ENCODE results near the gene CPNE5.
A peak's percentile ranks its signal among the peaks of the same experiment; 100 is the strongest.
"Not testable (repeated sequence)": the region's sequence is repeated elsewhere in the genome, so short reads cannot be mapped to it uniquely, and the experiment has no call there.

The CPNE5 gene

DNA sequence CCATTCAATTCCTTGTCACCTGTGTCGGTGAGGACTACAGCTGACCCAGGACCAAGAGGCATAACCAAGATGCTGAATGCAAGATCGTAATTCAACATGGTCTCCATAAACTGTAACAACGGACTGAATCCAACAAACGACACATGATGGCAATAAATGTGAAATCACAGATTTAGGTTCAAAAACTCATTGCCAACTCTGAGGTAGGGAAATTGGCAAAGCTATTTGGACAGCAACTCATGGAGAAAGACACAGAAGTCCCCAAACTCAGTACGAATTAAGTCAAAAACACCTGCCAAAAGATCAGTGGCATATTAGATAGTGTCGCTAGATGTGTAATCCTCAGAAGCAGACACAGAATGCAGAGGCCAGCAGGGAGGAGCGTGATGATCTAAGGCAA lies 25.0 kb downstream of the CPNE5 start:
- no peak for DNase-seq (ENCODE audit: low spot score)

GRCh38 chr6:36813526-36813925 lies 25.7 kb downstream of the CPNE5 start:
- DNase-seq (ENCODE audit: low spot score): no peak

DNA sequence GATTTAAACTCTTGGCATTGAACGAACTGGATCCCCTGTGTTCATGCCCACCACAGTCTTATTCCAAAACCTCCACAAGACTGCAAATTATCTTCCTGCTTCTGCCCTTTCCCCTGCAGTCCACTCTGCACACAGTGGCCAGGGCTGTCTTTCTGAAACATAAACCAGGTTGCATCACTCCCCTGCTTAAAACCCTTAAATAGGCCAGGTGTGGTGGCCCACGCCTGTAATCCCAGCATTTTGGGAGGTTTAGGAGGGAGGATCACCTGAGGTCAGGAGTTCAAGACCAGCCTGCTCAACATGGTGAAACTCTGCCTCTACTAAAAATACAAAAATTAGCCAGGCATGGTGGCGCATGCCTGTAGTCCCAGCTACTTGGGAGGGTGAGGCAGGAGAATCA lies 26.2 kb downstream of the CPNE5 start:
- DNase-seq (ENCODE audit: low spot score): not testable (repeated sequence)

DNA sequence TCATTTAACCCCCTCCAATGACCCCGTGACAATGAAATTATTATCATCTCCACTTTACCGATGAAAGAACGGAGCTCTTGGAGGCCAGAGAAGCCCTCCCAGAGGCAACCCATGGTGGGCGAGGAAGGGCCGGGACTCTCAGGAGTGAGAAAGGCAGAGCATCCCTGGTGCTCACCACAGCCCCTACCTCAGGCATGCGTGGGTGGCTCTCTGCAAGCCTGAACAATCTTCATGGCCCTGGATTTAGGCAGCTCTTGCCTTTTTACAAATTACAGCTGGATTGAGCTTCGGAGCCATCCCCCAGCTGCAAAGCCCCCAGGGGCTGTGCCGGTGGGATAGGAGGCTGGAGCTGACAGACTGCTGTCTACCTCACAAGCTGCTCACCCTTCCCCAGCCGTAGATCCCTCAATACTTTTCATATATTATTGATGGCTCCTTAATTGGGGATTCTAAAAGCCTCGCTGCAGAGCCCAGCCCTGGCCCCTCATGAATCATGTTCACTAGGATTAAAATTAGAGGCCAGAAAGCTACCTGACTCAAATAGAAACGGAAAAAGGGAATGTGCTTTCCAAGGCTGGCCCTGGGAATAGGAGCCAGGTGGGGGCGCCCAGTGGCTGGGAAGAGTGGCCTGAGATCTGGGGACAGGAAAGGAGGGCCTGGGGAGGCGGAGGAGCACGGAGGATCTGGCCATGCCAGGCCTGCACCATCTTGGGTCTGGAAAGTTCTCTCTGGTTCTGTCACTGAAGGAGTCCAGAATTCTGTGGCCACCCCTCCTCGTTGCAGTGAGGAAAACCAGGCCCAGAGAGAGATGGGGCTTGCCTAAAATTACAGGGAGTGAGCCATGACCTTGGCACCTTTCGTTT lies 29.1 kb downstream of the CPNE5 start:
- no peak for DNase-seq (ENCODE audit: low spot score)

- no peak for DNase-seq (ENCODE audit: low spot score)
These were observed 30.1 kb downstream of the CPNE5 start for GRCh38 chr6:36809156-36809555.

DNA sequence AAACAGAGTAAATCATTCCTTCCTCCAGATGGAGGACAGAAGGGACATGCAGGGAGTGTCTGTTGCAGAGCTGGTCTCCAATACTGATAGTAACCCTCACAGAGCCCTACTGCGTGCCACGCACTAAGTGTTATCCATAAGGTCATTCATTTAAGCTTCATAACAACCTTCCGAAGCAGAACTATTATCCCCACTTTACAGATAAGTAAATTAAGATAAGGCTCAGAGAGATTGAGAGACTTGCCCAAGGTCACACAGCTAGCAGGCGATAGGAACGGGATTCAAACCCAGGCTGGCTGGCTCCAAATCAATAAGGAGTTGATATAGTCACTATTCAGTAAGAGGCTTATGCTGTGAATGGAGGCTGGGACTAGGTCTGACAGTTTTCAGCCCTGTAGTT lies 30.6 kb downstream of the CPNE5 start:
- DNase-seq (ENCODE audit: low spot score): no peak

DNA sequence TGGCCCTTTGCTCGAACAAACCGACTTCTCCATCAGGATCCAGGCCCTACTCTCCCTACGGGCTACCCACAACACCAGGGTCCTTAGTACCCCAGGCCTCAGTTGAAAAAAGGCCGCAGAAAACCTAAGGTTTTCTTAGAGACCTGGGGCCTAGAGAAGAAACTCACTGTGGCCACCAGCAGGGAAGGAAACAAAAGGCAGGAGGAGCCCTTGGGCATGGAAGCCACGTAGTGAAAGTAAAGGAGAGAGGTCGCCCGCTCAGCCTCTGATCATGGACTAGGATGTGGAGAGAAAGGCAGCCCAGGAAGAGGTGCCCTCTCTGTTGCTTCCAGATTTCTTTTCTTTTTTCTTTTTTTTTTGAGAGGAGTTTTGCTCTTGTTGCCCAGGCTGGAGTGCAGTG lies 31.5 kb downstream of the CPNE5 start:
- DNase-seq (ENCODE audit: low spot score): no peak

DNA sequence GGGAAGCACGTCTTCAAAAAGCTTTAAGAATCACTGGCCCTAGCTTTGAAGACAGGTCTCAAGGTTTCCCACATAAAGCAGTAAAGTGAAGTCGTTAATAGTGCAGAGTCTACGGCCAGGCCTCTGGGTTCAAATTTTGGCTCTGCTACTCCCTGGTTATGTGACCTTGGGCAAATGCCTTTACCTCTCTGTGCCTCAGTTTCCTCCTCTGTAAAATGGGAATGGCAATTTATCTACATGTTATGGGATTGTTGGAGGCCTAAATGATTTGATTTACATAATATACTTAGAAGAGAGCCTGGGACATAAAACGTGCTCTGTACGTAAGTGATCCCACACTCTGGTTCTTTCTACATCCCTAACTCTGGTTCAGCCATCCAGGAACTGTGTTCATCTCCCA lies 32.1 kb downstream of the CPNE5 start:
- no peak for DNase-seq (ENCODE audit: low spot score)

GRCh38 chr6:36805917-36806316 lies 33.3 kb downstream of the CPNE5 start:
- no peak for DNase-seq (ENCODE audit: low spot score)

GRCh38 chr6:36805096-36805797 lies 34.0 kb downstream of the CPNE5 start:
- no peak for DNase-seq (ENCODE audit: low spot score)

- no peak for DNase-seq (ENCODE audit: low spot score)
These were observed 34.7 kb downstream of the CPNE5 start for GRCh38 chr6:36804563-36804962.

GRCh38 chr6:36803908-36804307 lies 35.3 kb downstream of the CPNE5 start:
- DNase-seq (ENCODE audit: low spot score): no peak

DNA sequence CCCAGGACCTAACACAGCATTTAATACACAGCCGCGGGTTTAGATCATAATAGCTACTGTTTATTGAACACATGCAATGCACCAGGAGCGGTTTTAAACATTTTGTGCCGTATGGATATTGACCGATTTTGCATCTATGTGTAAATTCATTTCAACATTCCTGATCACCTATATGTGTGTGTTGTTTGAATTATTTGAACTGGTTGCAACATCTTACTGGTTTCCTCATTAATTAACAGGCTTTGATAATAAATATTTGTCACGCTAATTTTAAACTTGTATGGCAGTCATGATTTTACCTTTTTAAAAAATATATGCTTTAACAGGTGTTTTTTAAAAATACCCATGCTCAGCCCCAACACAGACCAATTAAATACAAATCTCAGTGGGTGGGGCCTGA lies 35.8 kb downstream of the CPNE5 start:
- no peak for DNase-seq (ENCODE audit: low spot score)

DNA sequence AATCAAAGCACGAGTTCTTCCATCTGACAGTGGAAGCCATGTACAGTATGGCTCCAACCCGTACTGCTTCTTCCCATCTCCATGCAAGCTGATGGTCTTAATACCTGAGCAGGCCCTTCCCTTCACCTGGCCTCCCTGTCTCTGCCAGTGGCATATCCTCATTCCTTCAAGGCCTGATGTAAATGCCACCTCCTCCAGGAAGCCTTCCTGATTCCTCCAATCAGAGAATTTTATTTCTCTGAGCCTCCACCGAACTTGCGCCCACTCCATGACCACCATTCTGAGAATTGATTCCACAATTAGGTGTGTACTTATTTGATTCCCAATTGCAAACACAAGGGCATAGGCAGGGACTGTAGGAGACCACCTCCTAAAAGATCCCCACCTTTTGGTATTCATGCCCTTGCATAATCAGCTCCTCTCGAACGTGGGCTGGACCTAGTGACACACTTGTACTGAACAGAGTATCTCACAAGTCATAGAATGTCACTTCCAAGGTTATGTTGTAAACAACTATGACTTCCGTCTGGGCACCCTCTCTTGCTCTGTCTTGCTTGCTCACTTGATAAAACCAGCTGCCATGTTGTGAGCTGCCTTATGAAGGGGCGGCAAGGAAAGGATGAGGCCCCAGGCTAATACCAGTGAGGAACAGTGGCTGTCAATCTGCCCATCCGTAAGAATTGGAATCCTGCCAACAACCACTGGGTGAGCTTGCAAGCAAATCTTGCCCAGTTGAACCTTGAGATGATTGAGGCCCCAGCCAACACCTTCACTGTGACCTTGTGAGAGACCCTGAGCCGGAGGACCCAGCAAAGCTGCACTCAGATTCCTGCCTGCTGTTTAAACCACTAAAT lies 38.8 kb downstream of the CPNE5 start:
- no peak for DNase-seq (ENCODE audit: low spot score)

DNA sequence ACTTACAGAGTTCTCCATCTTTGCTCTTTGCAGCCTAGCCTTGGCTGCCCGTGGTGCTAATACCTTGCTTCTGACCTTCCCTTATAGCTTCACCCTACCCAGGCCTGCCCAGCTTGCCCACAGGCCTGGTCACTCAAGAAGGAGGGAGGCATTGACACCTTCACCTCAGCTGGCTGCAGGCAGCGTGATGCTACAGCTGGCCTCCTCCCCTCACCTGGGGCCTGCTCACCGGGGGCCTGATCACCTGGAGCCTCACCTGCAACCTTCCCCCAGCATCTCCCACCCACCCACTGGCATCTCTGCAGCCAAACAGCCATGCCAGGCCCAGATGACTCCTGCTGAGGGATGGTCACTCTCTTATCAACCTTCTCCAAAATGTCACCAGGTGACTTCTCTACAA lies 40.4 kb downstream of the CPNE5 start:
- DNase-seq (ENCODE audit: low spot score): no peak

GRCh38 chr6:36797653-36798052 lies 41.6 kb downstream of the CPNE5 start:
- no peak for DNase-seq (ENCODE audit: low spot score)

DNA sequence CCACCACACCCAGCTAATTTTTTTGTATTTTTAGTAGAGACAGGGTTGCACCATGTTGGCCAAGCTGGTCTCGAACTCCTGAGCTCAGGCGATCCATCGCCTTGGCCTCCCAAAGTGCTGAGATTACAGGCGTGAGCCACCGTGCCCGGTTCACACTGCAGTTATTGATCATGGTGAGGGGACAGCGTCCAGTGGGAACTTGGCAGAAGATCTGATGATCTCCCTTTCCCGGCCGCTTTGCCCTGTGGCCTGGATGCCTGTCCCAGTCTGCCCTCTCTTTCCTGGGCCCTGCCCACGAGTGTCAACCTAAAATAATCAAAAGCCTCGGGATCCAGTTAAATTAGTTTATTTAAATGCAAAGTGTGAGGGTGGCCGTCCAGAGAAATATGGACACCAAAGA lies 42.2 kb downstream of the CPNE5 start:
- DNase-seq (ENCODE audit: low spot score): no peak

GRCh38 chr6:36794713-36795065 lies 44.6 kb downstream of the CPNE5 start:
- DNase-seq (ENCODE audit: low spot score): no peak

DNA sequence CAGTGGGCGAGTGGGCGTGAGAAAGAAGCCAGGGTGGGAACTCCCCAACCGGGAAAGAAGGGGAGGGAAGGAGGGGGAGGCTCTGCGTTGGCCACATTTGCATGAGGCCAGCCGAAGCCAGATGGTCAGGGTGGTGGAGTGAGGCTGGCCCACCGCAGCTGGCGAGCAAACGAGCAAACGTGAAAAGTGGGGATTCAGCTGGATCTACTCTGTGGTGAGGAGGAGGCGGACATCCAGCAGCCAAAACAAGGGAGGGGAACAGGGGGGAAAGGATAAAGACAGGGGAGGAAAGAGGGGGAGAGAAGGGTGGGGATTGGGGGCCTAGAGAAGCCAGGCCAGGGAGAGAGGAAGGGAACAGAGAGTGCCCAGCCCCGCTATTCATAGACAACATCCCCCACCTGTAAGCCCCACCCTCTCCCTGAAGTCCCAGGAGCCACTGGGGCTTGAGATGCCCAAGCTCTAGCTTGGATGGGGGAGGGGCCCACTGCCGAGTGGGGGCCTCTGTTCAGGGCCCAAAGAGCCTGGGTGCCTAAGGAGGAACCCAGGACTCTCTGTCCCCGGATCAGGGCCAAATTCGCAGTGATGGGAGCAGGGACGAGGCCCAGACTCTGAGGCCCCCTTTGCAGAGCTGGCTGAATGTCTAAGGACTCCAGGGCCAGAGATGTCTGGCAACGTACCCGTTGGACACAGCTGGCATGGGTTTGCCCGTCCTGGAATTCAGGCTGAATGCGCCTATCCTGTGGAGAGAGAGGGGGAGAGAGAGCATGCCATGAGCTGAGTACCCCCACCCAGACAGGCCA lies 45.1 kb downstream of the CPNE5 start:
- DNase-seq (ENCODE audit: low spot score): peak; percentile 54

DNA sequence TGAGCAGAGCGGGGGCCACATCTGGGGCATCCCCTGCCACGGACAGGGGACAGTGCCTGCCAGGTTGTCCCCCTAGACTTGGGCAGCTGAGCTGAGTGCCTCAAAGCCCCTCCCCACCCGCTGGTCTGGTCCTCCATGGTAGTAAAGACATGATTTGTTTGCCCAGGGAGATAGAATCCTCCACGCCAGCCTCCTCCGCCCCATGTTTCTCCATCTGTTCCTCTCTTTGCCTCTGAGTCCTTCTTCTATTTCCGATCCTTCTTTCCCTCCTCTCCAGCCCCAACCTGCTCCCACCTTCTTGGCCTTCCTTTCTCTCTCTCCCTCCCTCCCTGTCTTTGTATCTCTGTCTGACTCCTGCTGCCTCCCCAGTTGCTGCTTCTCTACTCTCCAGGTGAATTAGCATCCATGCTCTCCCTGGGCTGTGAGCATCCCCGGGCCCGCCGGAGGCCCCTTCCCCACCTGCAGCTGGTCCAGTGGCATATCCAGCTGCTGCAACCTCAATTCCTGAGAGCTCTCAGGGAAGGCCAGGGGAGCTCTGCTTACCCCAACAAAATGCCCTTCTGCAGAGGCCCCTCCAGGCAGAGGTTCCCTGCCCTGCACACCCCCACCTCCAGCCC lies 45.8 kb downstream of the CPNE5 start:
- DNase-seq (ENCODE audit: low spot score): no peak

GRCh38 chr6:36791521-36792135 lies 47.6 kb downstream of the CPNE5 start:
- no peak for DNase-seq (ENCODE audit: low spot score)
